HepG2 (cell line): ENCODE measurements around the gene IPO13.

Experiments
- CTCF ChIP-seq: sonication (generic); formaldehyde crosslinking; IDR thresholded peaks from 2 replicates; pipeline ENCODE4 v1.5.0; 2020; ENCODE audit warnings: mild to moderate bottlenecking, missing genetic modification reagents, moderate library complexity
- ELF1 ChIP-seq: sonication (generic); formaldehyde crosslinking; IDR thresholded peaks from 2 replicates; pipeline ENCODE4 v1.4.0; 2020; ENCODE audit warnings: missing genetic modification reagents
- LCORL ChIP-seq, 2 experiments: fragments of 450-650 bp in 1 of 2; sonication (generic) in 1 of 2; formaldehyde crosslinking in 1 of 2; IDR thresholded peaks; 2 replicates each; pipeline versions ENCODE4 v1.5.0 to v1.6.1; 2017 to 2020; ENCODE audit warnings: antibody characterized with exemption in 1 of 2, missing genetic modification reagents in 1 of 2
- RXRA ChIP-seq: sonication (generic); formaldehyde crosslinking; IDR thresholded peaks from 2 replicates; pipeline ENCODE4 v1.5.1; 2020; ENCODE audit warnings: missing genetic modification reagents
- TBX2 ChIP-seq: sonication (generic); formaldehyde crosslinking; IDR thresholded peaks from 2 replicates; pipeline ENCODE4 v1.5.0; 2020; ENCODE audit warnings: missing genetic modification reagents, mild to moderate bottlenecking, borderline replicate concordance
- TOE1 ChIP-seq: sonication (generic); formaldehyde crosslinking; IDR thresholded peaks from 2 replicates; pipeline ENCODE4 v1.4.0; 2020; ENCODE audit warnings: mild to moderate bottlenecking, missing genetic modification reagents
- U2AF2 ChIP-seq: fragments of 200-400 bp; formaldehyde crosslinking; IDR thresholded peaks from 2 replicates; pipeline ENCODE4 v1.6.1; 2017; ENCODE audit warnings: low read depth, mild to moderate bottlenecking, low read length
- UBTF ChIP-seq: sonication (generic); formaldehyde crosslinking; IDR thresholded peaks from 2 replicates; pipeline ENCODE4 v1.4.0; 2020; ENCODE audit warnings: mild to moderate bottlenecking, missing genetic modification reagents
- ZBTB2 ChIP-seq: sonication (generic); formaldehyde crosslinking; IDR thresholded peaks from 2 replicates; pipeline ENCODE4 v1.8.0; 2022; ENCODE audit warnings: low read depth, missing genetic modification reagents
- ZNF280B ChIP-seq: sonication (generic); formaldehyde crosslinking; IDR thresholded peaks from 2 replicates; pipeline ENCODE4 v1.5.0; 2020; ENCODE audit warnings: missing genetic modification reagents, mild to moderate bottlenecking, borderline replicate concordance
- ZZZ3 ChIP-seq: sonication (generic); formaldehyde crosslinking; IDR thresholded peaks from 2 replicates; pipeline ENCODE4 v1.4.0; 2020; ENCODE audit warnings: missing genetic modification reagents, mild to moderate bottlenecking, borderline replicate concordance

- no peak for TF ChIP-seq ZBTB2
- TF ChIP-seq CTCF: no peak
- TF ChIP-seq UBTF (CRISPR knock-in tag): no peak
- TF ChIP-seq ZZZ3 (CRISPR knock-in tag): no peak
- TF ChIP-seq RXRA: no peak
- no peak for TF ChIP-seq U2AF2
- no peak for TF ChIP-seq LCORL (IDR thresholded peaks at IDR 0.05)
- no peak for TF ChIP-seq LCORL (CRISPR knock-in tag; IDR thresholded peaks at IDR 0.05)
- TF ChIP-seq TBX2 (CRISPR knock-in tag): no peak
- TF ChIP-seq ZNF280B (CRISPR knock-in tag): no peak
- TF ChIP-seq ELF1 (CRISPR knock-in tag): no peak
- no peak for TF ChIP-seq TOE1 (CRISPR knock-in tag)
Observed at GRCh38 chr1:43910343-43910742, 36.4 kb upstream of the IPO13 start.
